Measurements from ENCODE around the gene SPATA33.

The SPATA33 gene

GRCh38 chr16:89642574-89642973, 15.1 kb upstream of the SPATA33 start:
- TF ChIP-seq CTCF (IDR thresholded peaks at IDR 0.05; ENCODE audit: borderline replicate concordance, extremely low read depth, low read length, poor library complexity, severe bottlenecking) (no peak), EZH2 (IDR thresholded peaks at IDR 0.05; ENCODE audit: borderline replicate concordance, low read depth, low read length, severe bottlenecking) (no peak)
- Histone ChIP-seq H3K9ac (ENCODE audit: low read depth, low read length) (no peak overlapping the region), H3K36me3 (ENCODE audit: insufficient read depth, low read length) (peaks cover 31% of the 10 kb centered on the region), H3K27me3 (ENCODE audit: insufficient read depth, low read length, poor library complexity) (no peaks in the 10 kb centered on the region), H3K79me2 (ENCODE audit: insufficient read depth, low read length) (no peaks in the 10 kb centered on the region), H3K4me2 (ENCODE audit: insufficient read depth, low read length) (no peak overlapping the region), H3K4me1 (ENCODE audit: insufficient read depth, low read length) (peaks cover 17% of the 10 kb centered on the region), H4K20me1 (ENCODE audit: insufficient read depth, low read length) (peaks cover 11% of the 10 kb centered on the region; the same call in 1 of the 2 replicates), H3K9me3 (ENCODE audit: insufficient read depth, low read length, severe bottlenecking) (no peaks in the 10 kb centered on the region), H3K27ac (ENCODE audit: low read length) (no peak overlapping the region), H3K4me3 (ENCODE audit: low read depth in 1 of 2, low read length in 2 of 2) (no peak overlapping the region), H2AFZ (ENCODE audit: low read depth, low read length) (no peak overlapping the region)
- ATAC-seq (ENCODE audit: insufficient read depth, low read depth) (no peak), DNase-seq (no peak)

GRCh38 chr16:89643769-89644300, 13.8 kb upstream of the SPATA33 start:
- DNase-seq (peak; percentile 31), ATAC-seq (ENCODE audit: insufficient read depth, low read depth) (no peak)
- Histone ChIP-seq H3K36me3 (ENCODE audit: insufficient read depth, low read length) (peaks cover 34% of the 10 kb centered on the region), H4K20me1 (ENCODE audit: insufficient read depth, low read length) (peaks cover 11% of the 10 kb centered on the region; the same call in 1 of the 2 replicates), H3K27me3 (ENCODE audit: insufficient read depth, low read length, poor library complexity) (no peaks in the 10 kb centered on the region), H3K4me3 (ENCODE audit: low read depth in 1 of 2, low read length in 2 of 2) (no peak overlapping the region), H3K4me2 (ENCODE audit: insufficient read depth, low read length) (no peak overlapping the region), H3K79me2 (ENCODE audit: insufficient read depth, low read length) (no peaks in the 10 kb centered on the region), H3K4me1 (ENCODE audit: insufficient read depth, low read length) (peaks cover 17% of the 10 kb centered on the region), H3K9me3 (ENCODE audit: insufficient read depth, low read length, severe bottlenecking) (no peaks in the 10 kb centered on the region), H2AFZ (ENCODE audit: low read depth, low read length) (no peak overlapping the region), H3K27ac (ENCODE audit: low read length) (no peak overlapping the region), H3K9ac (ENCODE audit: low read depth, low read length) (no peak overlapping the region)
- TF ChIP-seq CTCF (IDR thresholded peaks at IDR 0.05; ENCODE audit: borderline replicate concordance, extremely low read depth, low read length, poor library complexity, severe bottlenecking) (no peak), EZH2 (IDR thresholded peaks at IDR 0.05; ENCODE audit: borderline replicate concordance, low read depth, low read length, severe bottlenecking) (no peak)

- Histone ChIP-seq H3K27ac (ENCODE audit: low read length) (no peak overlapping the region), H3K36me3 (ENCODE audit: insufficient read depth, low read length) (peaks cover 41% of the 10 kb centered on the region), H3K9ac (ENCODE audit: low read depth, low read length) (no peak overlapping the region), H3K9me3 (ENCODE audit: insufficient read depth, low read length, severe bottlenecking) (no peaks in the 10 kb centered on the region), H3K79me2 (ENCODE audit: insufficient read depth, low read length) (peaks cover 2% of the 10 kb centered on the region), H4K20me1 (ENCODE audit: insufficient read depth, low read length) (peaks cover 13% of the 10 kb centered on the region; the same call in 1 of the 2 replicates), H3K4me3 (ENCODE audit: low read depth in 1 of 2, low read length in 2 of 2) (no peak overlapping the region), H3K27me3 (ENCODE audit: insufficient read depth, low read length, poor library complexity) (no peaks in the 10 kb centered on the region), H3K4me2 (ENCODE audit: insufficient read depth, low read length) (no peak overlapping the region), H3K4me1 (ENCODE audit: insufficient read depth, low read length) (peaks cover 17% of the 10 kb centered on the region), H2AFZ (ENCODE audit: low read depth, low read length) (no peak overlapping the region)
- DNase-seq (no peak), ATAC-seq (ENCODE audit: insufficient read depth, low read depth) (no peak)
- TF ChIP-seq CTCF (IDR thresholded peaks at IDR 0.05; ENCODE audit: borderline replicate concordance, extremely low read depth, low read length, poor library complexity, severe bottlenecking) (no peak), EZH2 (IDR thresholded peaks at IDR 0.05; ENCODE audit: borderline replicate concordance, low read depth, low read length, severe bottlenecking) (no peak)
These were observed 12.5 kb upstream of the SPATA33 start for GRCh38 chr16:89645122-89645521.

All from DND-41 (cell line).